ENCODE results near the gene OGFOD1. TPM values are rescaled to one million over a fixed set of nuclear protein-coding genes. Genes with fewer than 3 reads are reported as not detected.

OGFOD1 gene
- total and polyA plus RNA-seq, 2 donors (not counting 3 experiments of a cell fraction or from before 2014, with no cell fraction given): 26.6 to 54.8 TPM

GRCh38 chr16:56525236-56525635, 73.9 kb downstream of the OGFOD1 start:
- DNase-seq (ENCODE audit: low read depth, low spot score): no peak
- H3K9ac ChIP-seq (replicated peaks; ENCODE audit: extremely low read depth, insufficient read depth, low read length): no peak overlapping the region
- H3K79me2 ChIP-seq (ENCODE audit: control insufficient read depth, insufficient read depth, low read length): no peaks in the 10 kb centered on the region
- no TSS peak for BruUV-seq (replicated peaks)
- peaks cover 12% of the 10 kb centered on the region for H3K4me1 ChIP-seq (ENCODE audit: control insufficient read depth, extremely low read depth, insufficient read depth, low read length)
- H3K36me3 ChIP-seq (ENCODE audit: control insufficient read depth in 2 of 2, extremely low read depth in 1 of 2, insufficient read depth in 2 of 2, low read length in 2 of 2): no peaks in the 10 kb centered on the region
- no peak overlapping the region for H3K4me2 ChIP-seq (ENCODE audit: insufficient read depth, low read length)
- ChIA-PET CTCF (interaction anchor here (0.7 to 1.8 kb wide), 5 partner anchors 11 to 177 kb away, joined by 3 to 8 read pairs (median 5); no protein-coding TSS in a partner anchor), POLR2A (no interaction called here)
- H3K4me3 ChIP-seq (replicated peaks in 1 of 3; ENCODE audit: insufficient read depth in 1 of 3, low read depth in 1 of 3, low read length in 3 of 3): no peak overlapping the region
- dilution Hi-C loops (cut with MboI; ENCODE audit: extremely low pct_ligation_motif_present, low sequenced_read_pairs): no loop called here
- H3K9me1 ChIP-seq (replicated peaks; ENCODE audit: control insufficient read depth, extremely low read depth, insufficient read depth, low read length): no peaks in the 10 kb centered on the region
- peak; percentile 55 for FAIRE-seq
- H3K27me3 ChIP-seq (ENCODE audit: control insufficient read depth in 2 of 2, insufficient read depth in 2 of 2, low read length in 2 of 2): peaks cover 0 to 1% of the 10 kb centered on the region in 2 experiments
- no peaks in the 10 kb centered on the region for H4K20me1 ChIP-seq (replicated peaks; ENCODE audit: control insufficient read depth, extremely low read depth, insufficient read depth, low read length)
- H3K27ac ChIP-seq (ENCODE audit: insufficient read depth, low read depth, low read length): peak overlapping the region; percentile 88
- H2AFZ ChIP-seq (ENCODE audit: low read depth, low read length): peak overlapping the region; percentile 69
- H3K9me3 ChIP-seq (replicated peaks; ENCODE audit: control insufficient read depth, insufficient read depth, low read length): no peaks in the 10 kb centered on the region
- intact Hi-C loops (cut with micrococcal nuclease): loop anchor here (1.0 kb wide), 1 partner anchor 82 kb away; no protein-coding TSS in a partner anchor
- TF ChIP-seq GATA2 (IDR thresholded peaks at IDR 0.05; ENCODE audit: insufficient read depth, insufficient read length, low read depth, low read length): no peak
- no peak for TF ChIP-seq FOS (IDR thresholded peaks at IDR 0.05; ENCODE audit: borderline replicate concordance, insufficient read depth, low read length)
- TF ChIP-seq JUN (IDR thresholded peaks at IDR 0.05; ENCODE audit: borderline replicate concordance, insufficient read depth, insufficient read length, low read depth): peak; percentile 47
- TF ChIP-seq EZH2 (IDR thresholded peaks at IDR 0.05; ENCODE audit: borderline replicate concordance, low read depth, low read length, severe bottlenecking): no peak
- peak; percentile 31 for TF ChIP-seq POLR2AphosphoS5 (IDR thresholded peaks at IDR 0.05; ENCODE audit: insufficient read depth, low read depth, low read length)
- no peak for TF ChIP-seq MAX (IDR thresholded peaks at IDR 0.05; ENCODE audit: insufficient read depth, insufficient read length)

Other genes starting within 250 kb of the OGFOD1 start
- gene AMFR, start 26.0 kb upstream of the OGFOD1 start, total RNA-seq: 66.5 and 77.4 TPM in 2 replicates
- gene AMFR, start 26.0 kb upstream of the OGFOD1 start, polyA plus RNA-seq: 71.7 and 75.4 TPM in 2 replicates
- 155 and 158 TPM in 2 replicates for gene NUDT21, start 222 bp upstream of the OGFOD1 start, total RNA-seq
- 48.2 and 56.4 TPM in 2 replicates for gene NUDT21, start 222 bp upstream of the OGFOD1 start, polyA plus RNA-seq
- gene BBS2, start 68.5 kb downstream of the OGFOD1 start, total RNA-seq: 33.3 and 44.8 TPM in 2 replicates
- 36.7 and 37.6 TPM in 2 replicates for gene BBS2, start 68.5 kb downstream of the OGFOD1 start, polyA plus RNA-seq
- not detected in 2 replicates for gene MT4, start 113.5 kb downstream of the OGFOD1 start, total RNA-seq
- gene MT4, start 113.5 kb downstream of the OGFOD1 start, polyA plus RNA-seq: not detected in 2 replicates
- gene MT3, start 138.0 kb downstream of the OGFOD1 start, total RNA-seq: not detected in 2 replicates
- 0.37 TPM in 1 of 2 replicates, not detected in the other for gene MT3, start 138.0 kb downstream of the OGFOD1 start, polyA plus RNA-seq
- 1,337 and 1,517 TPM in 2 replicates for gene MT2A, start 157.0 kb downstream of the OGFOD1 start, total RNA-seq
- 260 and 276 TPM in 2 replicates for gene MT2A, start 157.0 kb downstream of the OGFOD1 start, polyA plus RNA-seq
- gene MT1E, start 174.2 kb downstream of the OGFOD1 start, total RNA-seq: 201 and 346 TPM in 2 replicates
- 186 and 208 TPM in 2 replicates for gene MT1E, start 174.2 kb downstream of the OGFOD1 start, polyA plus RNA-seq
- 1.8 and 4.6 TPM in 2 replicates for gene MT1M, start 181.1 kb downstream of the OGFOD1 start, total RNA-seq
- gene MT1M, start 181.1 kb downstream of the OGFOD1 start, polyA plus RNA-seq: 4.1 and 4.3 TPM in 2 replicates
- gene MT1A, start 187.1 kb downstream of the OGFOD1 start, total RNA-seq: 5.4 and 8.4 TPM in 2 replicates
- 2.3 and 6.5 TPM in 2 replicates for gene MT1A, start 187.1 kb downstream of the OGFOD1 start, polyA plus RNA-seq
- gene MT1B, start 200.3 kb downstream of the OGFOD1 start, total RNA-seq: not detected in 2 replicates
- not detected in 2 replicates for gene MT1B, start 200.3 kb downstream of the OGFOD1 start, polyA plus RNA-seq
- gene MT1F, start 206.4 kb downstream of the OGFOD1 start, total RNA-seq: 1.4 and 2.6 TPM in 2 replicates
- 2.2 and 2.3 TPM in 2 replicates for gene MT1F, start 206.4 kb downstream of the OGFOD1 start, polyA plus RNA-seq
- not detected in 2 replicates for gene MT1G, start 216.5 kb downstream of the OGFOD1 start, total RNA-seq
- 0.53 TPM in 1 of 2 replicates, not detected in the other for gene MT1G, start 216.5 kb downstream of the OGFOD1 start, polyA plus RNA-seq
- gene MT1H, start 218.3 kb downstream of the OGFOD1 start, total RNA-seq: not detected in 2 replicates
- not detected in 2 replicates for gene MT1H, start 218.3 kb downstream of the OGFOD1 start, polyA plus RNA-seq
- gene MT1X, start 230.9 kb downstream of the OGFOD1 start, total RNA-seq: 15.6 and 19.2 TPM in 2 replicates
- gene MT1X, start 230.9 kb downstream of the OGFOD1 start, polyA plus RNA-seq: 46.7 and 73.6 TPM in 2 replicates

All from endothelial cell of umbilical vein (primary cell).